Thyroid gland (tissue), 4 donors: ENCODE data around the gene PIGM. TPM values are rescaled to one million over a fixed set of nuclear protein-coding genes. Genes with fewer than 3 reads are reported as not detected.

Source experiments
- DNase-seq, 2 donors: peaks; one replicate each; pipeline ENCODE4 v3.0.0-alpha.2; 2019
- H3K27ac ChIP-seq, 3 donors: fragments of 200-600 bp; sonication (generic); 1 replicate in 2 of 3; 2 replicates in 1 of 3; pipeline ENCODE4 v1.5.1; 2016 to 2019; ENCODE audit warnings: mild to moderate bottlenecking in 1 of 3, moderate library complexity in 1 of 3
- H3K27me3 ChIP-seq: fragments of 200-600 bp; sonication (generic); one replicate; pipeline ENCODE4 v1.5.1; 2019
- H3K36me3 ChIP-seq, 2 donors: fragments of 200-600 bp; sonication (generic); one replicate each; pipeline ENCODE4 v1.5.1; 2016 to 2019
- H3K4me1 ChIP-seq, 2 donors: fragments of 200-600 bp; sonication (generic); one replicate each; pipeline ENCODE4 v1.5.1; 2017 to 2019
- H3K4me3 ChIP-seq, 3 donors: fragments of 200-600 bp; sonication (generic); replicated peaks in 1 of 3; 1 replicate in 2 of 3; 2 replicates in 1 of 3; pipeline ENCODE4 v1.5.1; 2016; ENCODE audit warnings: mild to moderate bottlenecking in 1 of 3
- H3K9me3 ChIP-seq: fragments of 200-600 bp; sonication (generic); one replicate; pipeline ENCODE4 v1.5.1; 2017
- CTCF ChIP-seq, 6 experiments: fragments of 200-600 bp in 3 of 6; fragments of 450-650 bp in 3 of 6; sonication (generic) in 3 of 6; IDR thresholded peaks; one replicate each; pipeline ENCODE4 v1.5.1; 2016 to 2019; ENCODE audit warnings: antibody characterized with exemption in 6 of 6, mild to moderate bottlenecking in 2 of 6, inconsistent platforms in 1 of 6, moderate library complexity in 1 of 6
- POLR2A ChIP-seq, 2 donors: fragments of 450-650 bp; IDR thresholded peaks; one replicate each; pipeline ENCODE4 v1.6.1; 2017; ENCODE audit warnings: antibody characterized with exemption in 2 of 2, mild to moderate bottlenecking in 2 of 2, moderate library complexity in 1 of 2
- WGBS, 2 donors: methylation state at CpG; one replicate each; pipeline ENCODE4 v1.1.5; 2017; 5-methylcytosine and 5-hydroxymethylcytosine counted together
- intact Hi-C: fragments of 100-400 bp; cut with DNase I; formaldehyde crosslinking; loops from one replicate; pipeline ENCODE4 v1.15.1; 2023
- total RNA-seq, 4 donors: library from RNA; depleted of rRNA; stranded (reverse); fragments of >200 nt; gene quantifications; one replicate each; pipeline ENCODE4 v1.2.3, GENCODE V29; 2016

The PIGM gene
- total RNA-seq, 4 donors from 2014 or later, result 6.7 to 10.0 (median 7.4) TPM

GRCh38 chr1:159986093-159986492 lies 45.7 kb downstream of the PIGM start:
- Histone ChIP-seq H3K27me3 (no peaks in the 10 kb centered on the region), H3K36me3 (no peaks in the 10 kb centered on the region), H3K4me3 (no peak overlapping the region), H3K4me1 (no peaks in the 10 kb centered on the region), H3K27ac (no peak overlapping the region), H3K9me3 (no peaks in the 10 kb centered on the region)
- no peak for DNase-seq
- TF ChIP-seq CTCF (IDR thresholded peaks at IDR 0.05), result no peak
- TF ChIP-seq POLR2A (IDR thresholded peaks at IDR 0.05), result no peak
- intact Hi-C loops, result no loop called here
- 86 to 88% methylated on average over 2 of the region's 2 CpGs for WGBS, 2 donors

- no peak overlapping the region for H3K4me3 ChIP-seq
- TF ChIP-seq POLR2A (IDR thresholded peaks at IDR 0.05), result no peak
- no peak for TF ChIP-seq CTCF (IDR thresholded peaks at IDR 0.05)
- H3K36me3 ChIP-seq, result no peaks in the 10 kb centered on the region
- no peaks in the 10 kb centered on the region for H3K4me1 ChIP-seq
- H3K27ac ChIP-seq, result no peak overlapping the region
- intact Hi-C loops, result no loop called here
- DNase-seq, result no peak
- H3K9me3 ChIP-seq, result no peaks in the 10 kb centered on the region
- WGBS, 2 donors, result 80 to 82% methylated on average over 6 of the region's 6 CpGs
- no peaks in the 10 kb centered on the region for H3K27me3 ChIP-seq
Observed at GRCh38 chr1:159985473-159985872, 46.3 kb downstream of the PIGM start.

- intact Hi-C loops, result no loop called here
- no peaks in the 10 kb centered on the region for H3K4me1 ChIP-seq
- 54 to 61% methylated on average over 5 of the region's 5 CpGs for WGBS, 2 donors
- H3K4me3 ChIP-seq, result no peak overlapping the region
- no peak for DNase-seq
- no peaks in the 10 kb centered on the region for H3K9me3 ChIP-seq
- no peaks in the 10 kb centered on the region for H3K36me3 ChIP-seq
- no peaks in the 10 kb centered on the region for H3K27me3 ChIP-seq
- H3K27ac ChIP-seq, result no peak overlapping the region
- TF ChIP-seq CTCF (IDR thresholded peaks at IDR 0.05), result no peak
- no peak for TF ChIP-seq POLR2A (IDR thresholded peaks at IDR 0.05)
Observed at GRCh38 chr1:159983681-159984080, 48.1 kb downstream of the PIGM start.

GRCh38 chr1:159982280-159982679 lies 49.5 kb downstream of the PIGM start:
- Histone ChIP-seq H3K4me1 (no peaks in the 10 kb centered on the region), H3K27me3 (no peaks in the 10 kb centered on the region), H3K9me3 (no peaks in the 10 kb centered on the region), H3K27ac (no peak overlapping the region), H3K4me3 (no peak overlapping the region), H3K36me3 (no peaks in the 10 kb centered on the region)
- DNase-seq, result no peak
- WGBS, 2 donors, result 85 to 88% methylated on average over 5 of the region's 6 CpGs
- intact Hi-C loops, result no loop called here
- TF ChIP-seq POLR2A (IDR thresholded peaks at IDR 0.05), result no peak
- no peak for TF ChIP-seq CTCF (IDR thresholded peaks at IDR 0.05)

GRCh38 chr1:159981351-159982055 lies 50.3 kb downstream of the PIGM start:
- intact Hi-C loops, result no loop called here

More at GRCh38 chr1:159981351-159982055, 50.3 kb downstream of the PIGM start:
- Histone ChIP-seq H3K4me3 (no peak overlapping the region), H3K4me1 (no peaks in the 10 kb centered on the region), H3K36me3 (no peaks in the 10 kb centered on the region), H3K27me3 (no peaks in the 10 kb centered on the region), H3K27ac (no peak overlapping the region), H3K9me3 (no peaks in the 10 kb centered on the region)
- DNase-seq, result no peak
- 97 to 100% methylated on average over 6 of the region's 6 CpGs for WGBS, 2 donors
- TF ChIP-seq CTCF (IDR thresholded peaks at IDR 0.05), result no peak
- TF ChIP-seq POLR2A (IDR thresholded peaks at IDR 0.05), result no peak
